WTC11 (cell line): ENCODE measurements around the gene CCDC80. TPM values are rescaled to one million over a fixed set of nuclear protein-coding genes. Genes with fewer than 3 reads are reported as not detected.

Experiments
- ATAC-seq: fragments of 200-7000 bp; cut with Tn5 transposase; 2 replicates; pipeline ENCODE4 v1.10.0; 2021; ENCODE audit warnings: mild to moderate bottlenecking, moderate library complexity
- CTCF ChIA-PET: fragments of 300-600 bp; sonication (Branson Sonifier 250); formaldehyde crosslinking; loops from one replicate; lab custom pipeline; 2021; ENCODE audit warnings: antibody characterized with exemption; lab: Charles Lee
- POLR2A ChIA-PET: fragments of 350-600 bp; sonication (Branson Sonifier 250); formaldehyde crosslinking; loops from one replicate; lab custom pipeline; 2021; ENCODE audit warnings: antibody characterized with exemption; lab: Charles Lee
- DNase-seq: peaks from one replicate; pipeline ENCODE4 v3.0.0; 2021; ENCODE audit warnings: low spot score
- H3K27ac Mint-ChIP-seq: 2 replicates; pipeline ENCODE4 v1.8.0; 2021; ENCODE audit warnings: mixed read lengths
- H3K27me3 Mint-ChIP-seq: 2 replicates; pipeline ENCODE4 v1.8.0; 2021; ENCODE audit warnings: low read depth, mild to moderate bottlenecking, moderate library complexity, mixed read lengths
- H3K36me3 Mint-ChIP-seq: 2 replicates; pipeline ENCODE4 v1.8.0; 2021; ENCODE audit warnings: mixed read lengths
- H3K4me1 Mint-ChIP-seq: 2 replicates; pipeline ENCODE4 v1.8.0; 2022; ENCODE audit warnings: mixed read lengths
- H3K4me3 Mint-ChIP-seq: 2 replicates; pipeline ENCODE4 v1.8.0; 2021; ENCODE audit warnings: mild to moderate bottlenecking, moderate library complexity, mixed read lengths
- H3K9me3 Mint-ChIP-seq: 2 replicates; pipeline ENCODE4 v1.8.0; 2021; ENCODE audit warnings: mixed read lengths
- ATF1 ChIP-seq: sonication (generic); formaldehyde crosslinking; IDR thresholded peaks from 2 replicates; pipeline ENCODE4 v1.8.1; 2023; ENCODE audit warnings: mild to moderate bottlenecking, moderate library complexity, missing genetic modification reagents
- CREB1 ChIP-seq: sonication (generic); formaldehyde crosslinking; IDR thresholded peaks from 2 replicates; pipeline ENCODE4 v1.8.0; 2023; ENCODE audit warnings: mild to moderate bottlenecking, missing genetic modification reagents
- CTCF ChIP-seq: fragments of 200-600 bp; IDR thresholded peaks from 2 replicates; pipeline ENCODE4 v1.8.0; 2022; ENCODE audit warnings: antibody characterized with exemption
- E2F4 ChIP-seq: sonication (generic); formaldehyde crosslinking; IDR thresholded peaks from 2 replicates; pipeline ENCODE4 v1.8.1; 2022; ENCODE audit warnings: low read depth, mild to moderate bottlenecking, moderate library complexity, missing genetic modification reagents, borderline replicate concordance
- E2F5 ChIP-seq: sonication (generic); formaldehyde crosslinking; IDR thresholded peaks from 2 replicates; pipeline ENCODE4 v1.8.1; 2022; ENCODE audit warnings: mild to moderate bottlenecking, moderate library complexity, missing genetic modification reagents
- ELF4 ChIP-seq: sonication (generic); formaldehyde crosslinking; IDR thresholded peaks from 2 replicates; pipeline ENCODE4 v1.8.1; 2022; ENCODE audit warnings: low read depth, mild to moderate bottlenecking, moderate library complexity, missing genetic modification reagents
- ESRRA ChIP-seq: sonication (generic); formaldehyde crosslinking; IDR thresholded peaks from 2 replicates; pipeline ENCODE4 v1.8.1; 2022; ENCODE audit warnings: mild to moderate bottlenecking, missing genetic modification reagents, borderline replicate concordance
- ETV6 ChIP-seq: sonication (generic); formaldehyde crosslinking; IDR thresholded peaks from 2 replicates; pipeline ENCODE4 v1.8.1; 2022; ENCODE audit warnings: mild to moderate bottlenecking, missing genetic modification reagents
- GABPB1 ChIP-seq: sonication (generic); formaldehyde crosslinking; IDR thresholded peaks from 2 replicates; pipeline ENCODE4 v1.8.1; 2023; ENCODE audit warnings: mild to moderate bottlenecking, missing genetic modification reagents
- IRF2 ChIP-seq: sonication (generic); formaldehyde crosslinking; IDR thresholded peaks from 2 replicates; pipeline ENCODE4 v1.8.0; 2022; ENCODE audit warnings: low read depth, missing genetic modification reagents, borderline replicate concordance
- NFYB ChIP-seq: sonication (generic); formaldehyde crosslinking; conservative IDR thresholded peaks from 2 replicates; pipeline ENCODE4 v1.8.0; 2022; ENCODE audit warnings: low read depth, missing genetic modification reagents
- NR2C2 ChIP-seq: sonication (generic); formaldehyde crosslinking; IDR thresholded peaks from 2 replicates; pipeline ENCODE4 v1.8.0; 2022; ENCODE audit warnings: mild to moderate bottlenecking, missing genetic modification reagents
- RORB ChIP-seq: fragments of 250-450 bp; sonication (Bioruptor Pico); IDR thresholded peaks from 2 replicates; pipeline ENCODE4 v1.9.0; 2021; ENCODE audit warnings: mild to moderate bottlenecking
- USF1 ChIP-seq: sonication (generic); formaldehyde crosslinking; IDR thresholded peaks from 2 replicates; pipeline ENCODE4 v1.8.0; 2022; ENCODE audit warnings: mild to moderate bottlenecking, missing genetic modification reagents
- ZBTB21 ChIP-seq: sonication (generic); formaldehyde crosslinking; IDR thresholded peaks from 2 replicates; pipeline ENCODE4 v1.8.1; 2023; ENCODE audit warnings: mild to moderate bottlenecking, missing genetic modification reagents, borderline replicate concordance
- ZNF121 ChIP-seq: sonication (generic); formaldehyde crosslinking; IDR thresholded peaks from 2 replicates; pipeline ENCODE4 v1.8.0; 2023; ENCODE audit warnings: missing genetic modification reagents
- ZNF138 ChIP-seq: sonication (generic); formaldehyde crosslinking; conservative IDR thresholded peaks from 2 replicates; pipeline ENCODE4 v1.8.1; 2022; ENCODE audit warnings: mild to moderate bottlenecking, moderate library complexity, missing genetic modification reagents
- ZNF281 ChIP-seq: sonication (generic); formaldehyde crosslinking; IDR thresholded peaks from 2 replicates; pipeline ENCODE4 v1.8.0; 2023; ENCODE audit warnings: mild to moderate bottlenecking, missing genetic modification reagents
- ZNF317 ChIP-seq: sonication (generic); formaldehyde crosslinking; IDR thresholded peaks from 2 replicates; pipeline ENCODE4 v1.8.1; 2023; ENCODE audit warnings: low read depth, mild to moderate bottlenecking, moderate library complexity, missing genetic modification reagents, borderline replicate concordance
- ZNF396 ChIP-seq: fragments of 250-450 bp; sonication (Bioruptor Pico); IDR thresholded peaks from 2 replicates; pipeline ENCODE4 v1.8.0; 2021; ENCODE audit warnings: mild to moderate bottlenecking, moderate library complexity, borderline replicate concordance
- ZNF671 ChIP-seq: fragments of 250-450 bp; sonication (Bioruptor Pico); IDR thresholded peaks from 2 replicates; pipeline ENCODE4 v1.8.0; 2021; ENCODE audit warnings: mild to moderate bottlenecking
- ZSCAN18 ChIP-seq: fragments of 250-450 bp; sonication (Bioruptor Pico); IDR thresholded peaks from 2 replicates; pipeline ENCODE4 v2.1.2; 2022; ENCODE audit warnings: mild to moderate bottlenecking, moderate library complexity
- total RNA-seq: library from RNA; stranded (reverse); gene quantifications from 3 replicates; pipeline ENCODE4 v1.2.3, GENCODE V29; 2021

Gene CCDC80
- total RNA-seq, 1 experiment from 2014 or later: 10.9 TPM

GRCh38 chr3:112682361-112682760, 41.4 kb upstream of the CCDC80 start:
- Mint-ChIP-seq H3K9me3 (peaks cover 3% of the 10 kb centered on the region; the same call in 1 of the 2 replicates), H3K4me1 (peaks cover 21% of the 10 kb centered on the region), H3K27me3 (no peaks in the 10 kb centered on the region), H3K36me3 (no peaks in the 10 kb centered on the region), H3K27ac (no peak overlapping the region), H3K4me3 (no peak overlapping the region)
- ATAC-seq (no peak), DNase-seq (no peak)
- POLR2A ChIA-PET: no interaction called here
- CTCF ChIA-PET: interaction anchor here (1.2 kb wide), 1 partner anchor 39 kb away, joined by 4 read pairs; no protein-coding TSS in a partner anchor
- TF ChIP-seq ZNF317 (no peak), GABPB1 (CRISPR knock-in tag) (no peak), IRF2 (CRISPR knock-in tag) (no peak), NFYB (no peak), ZNF396 (CRISPR knock-in tag) (no peak), E2F5 (no peak), CTCF (no peak), ZSCAN18 (CRISPR knock-in tag) (no peak), NR2C2 (CRISPR knock-in tag) (no peak), ETV6 (CRISPR knock-in tag) (no peak), USF1 (CRISPR knock-in tag) (no peak), ZNF671 (no peak), ZBTB21 (no peak), ELF4 (no peak), CREB1 (CRISPR knock-in tag) (no peak), ESRRA (no peak), ZNF138 (CRISPR knock-in tag) (no peak)

- Mint-ChIP-seq H3K27me3 (no peaks in the 10 kb centered on the region), H3K36me3 (no peaks in the 10 kb centered on the region), H3K4me3 (no peak overlapping the region), H3K4me1 (peaks cover 18% of the 10 kb centered on the region), H3K9me3 (peaks cover 3% of the 10 kb centered on the region; the same call in 1 of the 2 replicates), H3K27ac (0 out of 2 replicates have a peak overlapping the region, but pooled peaks have one; percentile 5)
- CTCF ChIA-PET: no interaction called here
- DNase-seq (no peak), ATAC-seq (no peak)
- TF ChIP-seq E2F5: no peak
- TF ChIP-seq ZNF281 (CRISPR knock-in tag): no peak
- TF ChIP-seq ZNF121: no peak
- TF ChIP-seq ATF1 (CRISPR knock-in tag): no peak
- TF ChIP-seq USF1 (CRISPR knock-in tag): no peak
- no peak for TF ChIP-seq E2F4 (CRISPR knock-in tag)
- TF ChIP-seq RORB (CRISPR knock-in tag): no peak
- POLR2A ChIA-PET: no interaction called here
These were observed 40.9 kb upstream of the CCDC80 start for GRCh38 chr3:112681822-112682325.
